AG20443 (cell line): Measurements from ENCODE around the gene TTK.
"Not testable (repeated sequence)": the region's sequence is repeated elsewhere in the genome, so short reads cannot be mapped to it uniquely, and the experiment has no call there.

Source experiments
- DNase-seq: peaks from one replicate; pipeline ENCODE4 v3.0.0; 2012; ENCODE audit warnings: low spot score, mixed read lengths

The TTK gene

DNA sequence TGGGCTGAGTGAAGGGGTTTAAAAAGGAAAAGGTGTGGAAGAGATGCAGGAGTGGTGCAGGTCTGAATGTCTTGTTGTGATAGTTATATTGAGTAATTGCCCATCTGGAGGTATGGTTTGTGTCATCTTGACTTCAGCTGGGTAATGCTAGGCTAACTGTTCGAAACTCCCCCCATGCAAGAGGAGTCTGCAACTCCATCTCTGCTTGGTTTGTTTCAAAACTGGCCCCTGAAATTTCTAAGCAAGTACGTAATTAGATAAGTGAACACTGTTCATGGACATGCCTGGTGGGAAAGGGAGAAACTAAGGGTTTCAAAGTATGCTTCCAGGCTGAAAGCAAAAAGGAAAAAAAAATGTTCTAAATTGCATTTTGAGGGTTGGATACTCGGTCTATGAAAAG lies 17.1 kb downstream of the TTK start:
- DNase-seq: no peak

DNA sequence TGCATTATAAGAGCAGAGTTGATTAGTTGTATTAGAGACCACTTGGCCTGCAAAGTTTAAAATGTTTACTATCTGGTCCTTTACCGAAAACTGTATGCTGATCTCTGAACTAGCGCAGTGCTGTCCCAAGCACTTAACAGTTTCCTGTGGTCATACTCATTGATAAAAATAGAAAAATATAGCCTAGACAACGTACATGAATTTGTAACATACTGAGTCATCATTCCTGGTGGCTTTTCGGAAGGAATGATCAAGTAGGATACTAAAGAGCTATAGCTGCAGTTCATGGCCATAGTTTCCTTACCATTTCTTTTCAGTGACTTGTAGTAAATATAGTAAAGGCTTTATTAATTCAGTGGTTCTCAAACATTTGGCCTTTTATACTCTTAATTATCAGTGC lies 18.4 kb downstream of the TTK start:
- no peak for DNase-seq

DNA sequence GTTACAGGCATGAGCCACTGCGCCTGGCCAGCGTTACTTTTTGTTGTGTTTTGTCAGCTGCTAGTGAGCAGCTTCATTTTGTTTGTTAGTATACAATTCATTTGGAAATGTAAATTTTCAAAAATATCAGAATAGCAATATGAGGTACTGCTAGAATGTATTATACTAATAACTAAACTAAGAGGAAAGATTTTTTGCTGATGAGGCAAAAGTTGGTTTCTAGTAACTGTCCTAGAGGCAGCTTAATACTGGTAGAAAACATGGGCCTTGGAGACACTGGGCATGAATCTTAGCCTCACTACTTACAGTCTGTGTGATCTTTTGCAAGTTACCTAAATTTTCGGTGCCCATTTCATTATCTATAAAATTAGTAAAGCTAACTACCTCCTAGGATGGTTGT lies 24.1 kb downstream of the TTK start:
- no peak for DNase-seq

DNA sequence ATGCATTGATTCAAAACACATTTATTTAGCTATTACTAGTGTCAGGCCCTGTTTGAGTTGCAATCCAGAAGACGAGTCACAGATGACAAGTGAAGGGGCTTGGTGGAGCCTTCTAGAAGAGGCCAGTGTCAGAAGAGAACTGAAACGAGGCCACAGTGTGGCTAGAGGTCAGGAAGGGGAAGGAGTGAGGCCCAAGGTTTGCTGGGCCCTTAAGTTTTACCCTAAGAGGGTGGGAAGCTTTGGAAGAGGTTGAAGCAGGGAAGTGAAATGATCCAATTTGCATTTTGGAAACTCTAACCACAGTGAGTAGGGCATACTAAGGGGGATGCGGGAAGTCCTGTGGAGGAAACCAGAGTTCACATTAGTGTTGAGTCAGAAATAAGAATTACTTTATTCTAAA lies 25.0 kb downstream of the TTK start:
- DNase-seq: no peak

DNA sequence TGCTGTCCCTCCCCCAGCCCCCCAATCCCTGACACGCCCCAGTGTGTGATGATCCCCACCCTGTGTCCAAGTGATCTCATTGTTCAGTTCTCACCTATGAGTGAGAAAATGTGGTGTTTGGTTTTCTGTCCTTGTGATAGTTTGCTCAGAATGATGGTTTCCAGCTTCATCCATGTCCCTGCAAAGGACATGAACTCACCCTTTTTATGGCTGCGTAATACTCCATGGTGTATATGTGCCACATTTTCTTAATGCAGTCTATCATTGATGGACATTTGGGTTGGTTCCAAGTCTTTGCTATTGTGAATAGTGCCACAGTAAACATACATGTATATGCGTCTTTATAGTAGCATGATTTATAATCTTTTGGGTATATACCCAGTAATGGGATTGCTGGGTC lies 43.8 kb downstream of the TTK start:
- DNase-seq: not testable (repeated sequence)

DNA sequence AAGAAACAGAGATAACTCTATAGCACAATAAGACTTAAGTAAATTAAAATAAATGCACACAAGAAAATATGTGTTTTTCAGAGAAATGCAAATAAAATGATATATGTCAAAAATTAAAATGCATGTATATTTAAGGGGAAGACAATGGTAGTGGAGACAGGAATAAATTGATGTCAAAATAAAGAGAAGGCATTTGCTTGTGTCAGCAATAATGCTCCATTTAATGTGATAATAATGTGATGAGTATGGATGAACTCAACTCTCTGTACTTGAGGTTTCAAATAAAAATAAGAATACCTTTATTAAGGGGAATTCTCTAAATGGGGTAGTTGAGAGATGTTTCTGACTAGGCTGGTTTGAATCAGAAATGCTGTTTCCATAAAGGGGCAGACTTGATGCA lies 56.3 kb downstream of the TTK start:
- DNase-seq: no peak

DNA sequence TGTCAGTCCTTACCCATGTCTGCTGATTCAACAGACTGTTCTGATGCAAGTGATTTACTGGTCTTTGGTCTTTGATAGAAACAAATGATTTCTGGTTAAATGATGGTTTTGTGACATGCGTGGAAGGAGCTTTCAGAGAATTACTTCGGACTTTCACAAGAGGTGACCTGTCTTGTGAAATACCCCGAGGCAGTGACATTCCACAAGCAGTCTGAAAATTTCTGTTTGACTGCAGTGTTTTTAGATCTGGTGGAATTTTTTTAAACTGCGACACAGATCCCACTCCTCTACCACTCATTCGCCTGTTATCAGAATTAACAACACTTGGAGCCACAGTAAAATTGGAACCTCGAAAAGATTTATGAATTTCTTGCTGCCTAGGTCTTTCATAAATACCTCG lies 63.7 kb downstream of the TTK start:
- not testable (repeated sequence) for DNase-seq

DNA sequence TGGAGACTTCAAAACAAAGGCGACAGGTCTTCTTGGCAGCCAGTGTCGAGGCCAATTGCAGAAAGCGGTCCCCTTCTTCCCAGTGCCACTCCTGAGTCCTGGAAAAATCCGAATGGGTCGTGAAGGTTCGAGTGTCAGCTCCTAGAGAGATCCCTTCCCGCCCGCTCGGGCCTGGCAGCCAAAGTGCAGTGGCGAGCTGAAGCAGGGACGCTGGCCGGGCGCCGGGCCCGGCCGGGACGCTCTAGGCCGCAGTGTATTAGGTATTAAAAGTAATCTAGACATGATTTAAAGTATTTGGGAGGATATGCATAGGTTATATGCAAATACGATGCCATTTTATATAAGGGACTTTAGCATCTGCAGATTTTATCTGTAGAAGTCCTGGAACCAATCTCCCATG lies 66.0 kb downstream of the TTK start:
- not testable (repeated sequence) for DNase-seq

DNA sequence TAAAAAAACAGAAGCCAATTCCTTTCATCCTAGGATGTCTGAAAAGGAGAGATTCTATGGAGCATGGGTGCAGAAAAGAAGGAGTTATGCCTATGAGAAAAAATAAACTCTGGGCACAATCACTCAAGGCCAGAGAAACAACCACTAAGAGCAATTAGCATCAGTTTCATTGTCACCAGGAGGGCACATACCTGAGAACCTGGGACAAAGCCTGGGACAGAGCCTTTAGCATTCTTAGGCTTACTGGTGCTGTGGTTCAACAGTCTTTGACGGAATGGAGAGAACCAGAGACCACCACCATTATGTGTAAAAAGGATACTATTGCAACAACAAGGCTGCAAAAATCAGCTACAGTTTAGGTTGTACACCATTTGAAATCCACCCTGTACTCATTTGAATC lies 72.6 kb downstream of the TTK start:
- no peak for DNase-seq

DNA sequence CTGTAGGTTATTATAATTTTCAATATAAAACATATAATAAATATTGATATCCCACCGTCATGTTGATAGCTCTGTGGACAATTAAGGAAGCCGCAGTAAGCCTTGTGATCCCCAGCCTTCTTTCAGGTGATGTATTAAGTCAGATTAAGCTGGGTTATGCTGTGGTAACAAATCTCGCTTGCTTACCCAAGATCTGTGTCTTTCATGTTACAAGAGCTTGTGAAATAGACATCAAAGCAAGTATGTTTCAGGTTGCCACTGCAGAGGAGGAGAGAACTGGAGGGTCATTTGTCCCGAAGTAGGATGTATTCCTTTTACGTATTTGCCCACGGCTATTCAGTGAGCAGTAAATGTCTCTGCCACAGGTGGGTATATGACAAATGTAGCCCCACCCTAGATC lies 84.2 kb downstream of the TTK start:
- no peak for DNase-seq

DNA sequence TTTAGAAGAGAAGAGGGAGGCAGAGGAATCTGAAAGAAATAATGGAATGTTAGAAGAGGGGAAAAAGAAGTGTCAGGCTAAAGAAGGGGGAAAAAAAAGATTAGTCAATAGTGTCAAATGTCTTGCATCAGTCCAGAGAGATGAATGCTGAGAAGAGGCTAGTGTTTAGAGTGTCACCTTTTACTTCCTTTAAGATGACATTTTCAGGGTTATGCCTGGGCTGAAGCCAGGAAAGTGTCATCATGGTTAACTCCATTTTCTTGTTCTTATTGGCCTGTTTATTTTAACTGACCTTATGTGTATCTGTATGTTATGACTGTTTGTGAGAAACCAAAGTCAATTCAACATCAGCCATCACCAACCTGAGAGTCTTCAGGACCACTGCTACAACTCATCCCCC lies 87.1 kb downstream of the TTK start:
- DNase-seq: no peak
